ENCODE results near the gene DMC1. TPM values are rescaled to one million over a fixed set of nuclear protein-coding genes. Genes with fewer than 3 reads are reported as not detected.

Gene DMC1
- total RNA-seq, 2 experiments from 2014 or later = 0.52 to 0.95 TPM

DNA sequence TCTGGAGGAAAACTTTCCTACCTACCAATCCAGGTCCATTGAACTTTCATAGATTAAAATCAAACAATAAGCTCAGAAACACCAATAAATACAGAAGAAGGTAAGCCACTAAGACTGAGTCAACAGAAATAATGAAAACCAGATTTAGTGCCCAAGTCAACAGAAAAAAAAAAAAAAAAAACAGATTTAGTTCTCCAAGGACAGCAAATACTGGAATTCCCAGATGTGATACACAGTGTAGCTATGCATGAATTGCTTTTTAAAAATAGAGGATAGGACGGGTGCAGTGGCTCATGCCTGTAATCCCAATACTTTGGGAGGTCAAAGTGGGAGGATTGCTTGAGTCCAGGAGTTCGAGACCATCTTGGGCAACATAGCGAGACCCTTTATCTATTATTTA lies 15.7 kb downstream of the DMC1 start:
- H3K27me3 ChIP-seq (ENCODE audit: control insufficient read depth in 1 of 2, insufficient read depth in 2 of 2, low read length in 2 of 2) = no peaks in the 10 kb centered on the region
- intact Hi-C loops (cut with DNase I, micrococcal nuclease) = no loop called here
- no peak overlapping the region for H3K4me3 ChIP-seq (ENCODE audit: low read length)
- Mint-ChIP-seq H3K27ac (no peak overlapping the region), H3K27me3 (no peaks in the 10 kb centered on the region), H3K4me1 (ENCODE audit: low read depth) (no peaks in the 10 kb centered on the region), H3K9me3 (no peaks in the 10 kb centered on the region), H3K36me3 (ENCODE audit: low read depth) (no peaks in the 10 kb centered on the region), H3K4me3 (no peak overlapping the region)
- TF ChIP-seq, protein P1, sequence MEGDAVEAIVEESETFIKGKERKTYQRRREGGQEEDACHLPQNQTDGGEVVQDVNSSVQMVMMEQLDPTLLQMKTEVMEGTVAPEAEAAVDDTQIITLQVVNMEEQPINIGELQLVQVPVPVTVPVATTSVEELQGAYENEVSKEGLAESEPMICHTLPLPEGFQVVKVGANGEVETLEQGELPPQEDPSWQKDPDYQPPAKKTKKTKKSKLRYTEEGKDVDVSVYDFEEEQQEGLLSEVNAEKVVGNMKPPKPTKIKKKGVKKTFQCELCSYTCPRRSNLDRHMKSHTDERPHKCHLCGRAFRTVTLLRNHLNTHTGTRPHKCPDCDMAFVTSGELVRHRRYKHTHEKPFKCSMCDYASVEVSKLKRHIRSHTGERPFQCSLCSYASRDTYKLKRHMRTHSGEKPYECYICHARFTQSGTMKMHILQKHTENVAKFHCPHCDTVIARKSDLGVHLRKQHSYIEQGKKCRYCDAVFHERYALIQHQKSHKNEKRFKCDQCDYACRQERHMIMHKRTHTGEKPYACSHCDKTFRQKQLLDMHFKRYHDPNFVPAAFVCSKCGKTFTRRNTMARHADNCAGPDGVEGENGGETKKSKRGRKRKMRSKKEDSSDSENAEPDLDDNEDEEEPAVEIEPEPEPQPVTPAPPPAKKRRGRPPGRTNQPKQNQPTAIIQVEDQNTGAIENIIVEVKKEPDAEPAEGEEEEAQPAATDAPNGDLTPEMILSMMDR (IDR thresholded peaks at IDR 0.05) = no peak
- ChIA-PET CTCF (no interaction called here), POLR2A (interaction anchor here (0.7 kb wide), 1 partner anchor 44 kb away, joined by 5 read pairs; no protein-coding TSS in a partner anchor)
- no peaks in the 10 kb centered on the region for H3K4me1 ChIP-seq (ENCODE audit: insufficient read depth, low read length)
- no peaks in the 10 kb centered on the region for H3K36me3 ChIP-seq (ENCODE audit: insufficient read depth, low read length)
- no peak for DNase-seq
- H3K9me3 ChIP-seq (ENCODE audit: control insufficient read depth in 1 of 2, insufficient read depth in 1 of 2, low read length in 2 of 2) = no peaks in the 10 kb centered on the region
- H3K27ac ChIP-seq (ENCODE audit: low read depth in 1 of 2, low read length in 2 of 2) = no peak overlapping the region
- no peak for ATAC-seq (ENCODE audit: poor library complexity)

DNA sequence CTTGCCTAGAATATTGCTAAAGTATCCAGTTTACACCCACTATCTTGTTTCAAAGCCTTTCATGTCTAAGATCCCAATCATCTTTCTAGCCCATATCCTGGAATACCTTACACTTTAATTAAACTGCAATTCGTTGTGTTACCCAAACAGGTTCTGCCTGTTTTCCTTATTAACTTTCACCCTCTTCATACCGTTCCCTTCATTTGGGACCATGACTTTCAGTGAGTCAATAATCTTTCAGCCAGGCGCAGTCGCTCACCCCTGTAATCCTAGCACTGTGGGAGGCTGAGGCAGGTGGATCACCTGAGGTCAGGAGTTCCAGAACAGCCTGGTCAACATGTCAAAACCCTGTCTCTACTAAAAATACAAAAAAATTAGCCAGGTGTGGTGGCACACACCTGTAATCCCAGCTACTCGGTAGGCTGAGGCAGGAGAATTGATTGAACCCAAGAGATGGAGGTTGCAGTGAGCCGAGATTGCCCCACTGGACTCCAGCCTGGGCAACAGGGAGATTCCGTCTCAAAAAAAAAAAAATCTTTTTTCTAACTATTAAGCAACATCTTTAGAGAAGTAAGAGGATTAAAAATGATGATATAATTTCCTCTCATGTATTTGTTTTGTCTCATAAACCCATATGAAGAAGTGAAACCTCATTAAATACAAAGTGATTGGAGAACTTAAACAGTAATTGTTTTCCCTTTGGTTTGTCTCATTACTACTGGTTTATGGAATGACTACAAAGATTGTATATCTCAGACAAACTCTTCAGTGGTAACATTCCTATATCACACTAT lies 20.7 kb downstream of the DMC1 start:
- H3K27ac Mint-ChIP-seq = no peak overlapping the region
- POLR2A ChIA-PET = no interaction called here
- no peaks in the 10 kb centered on the region for H3K4me1 Mint-ChIP-seq (ENCODE audit: low read depth)
- Histone ChIP-seq H3K4me1 (ENCODE audit: insufficient read depth, low read length) (no peaks in the 10 kb centered on the region), H3K4me3 (ENCODE audit: low read length) (no peak overlapping the region), H3K9me3 (ENCODE audit: control insufficient read depth in 1 of 2, insufficient read depth in 1 of 2, low read length in 2 of 2) (peaks cover 2 to 3% of the 10 kb centered on the region in 2 experiments), H3K36me3 (ENCODE audit: insufficient read depth, low read length) (no peaks in the 10 kb centered on the region), H3K27me3 (ENCODE audit: control insufficient read depth in 1 of 2, insufficient read depth in 2 of 2, low read length in 2 of 2) (no peaks in the 10 kb centered on the region), H3K27ac (ENCODE audit: low read depth in 1 of 2, low read length in 2 of 2) (no peak overlapping the region)
- DNase-seq = peak in 2 of 14 experiments; percentile 13 to 28
- intact Hi-C loops (cut with DNase I, micrococcal nuclease) = no loop called here
- H3K27me3 Mint-ChIP-seq = no peaks in the 10 kb centered on the region
- CTCF ChIA-PET = no interaction called here
- no peaks in the 10 kb centered on the region for H3K36me3 Mint-ChIP-seq (ENCODE audit: low read depth)
- ATAC-seq (ENCODE audit: poor library complexity) = no peak
- no peak overlapping the region for H3K4me3 Mint-ChIP-seq
- TF ChIP-seq, protein P1 (IDR thresholded peaks at IDR 0.05) = no peak
- H3K9me3 Mint-ChIP-seq = no peaks in the 10 kb centered on the region

DNA sequence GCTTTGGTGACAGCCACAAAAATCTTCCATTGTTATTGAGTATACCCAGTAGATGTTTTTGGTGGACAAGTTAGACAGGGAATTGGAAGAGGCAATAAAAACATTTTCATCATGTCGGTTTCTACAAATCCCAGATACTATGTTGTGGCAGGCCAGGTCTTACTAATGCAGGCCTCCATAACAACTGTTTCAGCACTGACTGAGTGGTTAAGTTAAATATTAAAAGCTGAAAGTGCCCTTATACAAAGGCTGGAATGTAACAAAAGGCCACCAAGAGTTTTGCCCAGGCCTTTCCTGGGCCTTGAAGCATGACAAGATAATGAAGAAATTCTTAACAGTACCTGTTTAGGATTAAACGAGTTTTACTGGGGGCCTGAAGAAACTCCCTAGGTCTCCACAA lies 29.3 kb downstream of the DMC1 start:
- no peaks in the 10 kb centered on the region for H3K27me3 ChIP-seq (ENCODE audit: control insufficient read depth in 1 of 2, insufficient read depth in 2 of 2, low read length in 2 of 2)
- DNase-seq (no peak), ATAC-seq (ENCODE audit: poor library complexity) (no peak)
- no peak overlapping the region for H3K27ac ChIP-seq (ENCODE audit: low read depth in 1 of 2, low read length in 2 of 2)
- H3K9me3 ChIP-seq (ENCODE audit: control insufficient read depth in 1 of 2, insufficient read depth in 1 of 2, low read length in 2 of 2) = peaks cover 8 to 10% of the 10 kb centered on the region in 2 experiments
- no peaks in the 10 kb centered on the region for H3K4me1 ChIP-seq (ENCODE audit: insufficient read depth, low read length)
- POLR2A ChIA-PET = no interaction called here
- Mint-ChIP-seq H3K27me3 (no peaks in the 10 kb centered on the region), H3K27ac (no peak overlapping the region), H3K36me3 (ENCODE audit: low read depth) (no peaks in the 10 kb centered on the region), H3K4me1 (ENCODE audit: low read depth) (no peaks in the 10 kb centered on the region), H3K9me3 (peaks cover 6% of the 10 kb centered on the region), H3K4me3 (no peak overlapping the region)
- intact Hi-C loops (cut with DNase I, micrococcal nuclease) = no loop called here
- H3K36me3 ChIP-seq (ENCODE audit: insufficient read depth, low read length) = no peaks in the 10 kb centered on the region
- CTCF ChIA-PET = no interaction called here
- H3K4me3 ChIP-seq (ENCODE audit: low read length) = no peak overlapping the region
- TF ChIP-seq, protein P1 (IDR thresholded peaks at IDR 0.05) = no peak

Data from CD4-positive, alpha-beta T cell (primary cell).